ENCODE data around the gene BYSL.
A peak's percentile ranks its signal among the peaks of the same experiment; 100 is the strongest.

The BYSL gene

DNA sequence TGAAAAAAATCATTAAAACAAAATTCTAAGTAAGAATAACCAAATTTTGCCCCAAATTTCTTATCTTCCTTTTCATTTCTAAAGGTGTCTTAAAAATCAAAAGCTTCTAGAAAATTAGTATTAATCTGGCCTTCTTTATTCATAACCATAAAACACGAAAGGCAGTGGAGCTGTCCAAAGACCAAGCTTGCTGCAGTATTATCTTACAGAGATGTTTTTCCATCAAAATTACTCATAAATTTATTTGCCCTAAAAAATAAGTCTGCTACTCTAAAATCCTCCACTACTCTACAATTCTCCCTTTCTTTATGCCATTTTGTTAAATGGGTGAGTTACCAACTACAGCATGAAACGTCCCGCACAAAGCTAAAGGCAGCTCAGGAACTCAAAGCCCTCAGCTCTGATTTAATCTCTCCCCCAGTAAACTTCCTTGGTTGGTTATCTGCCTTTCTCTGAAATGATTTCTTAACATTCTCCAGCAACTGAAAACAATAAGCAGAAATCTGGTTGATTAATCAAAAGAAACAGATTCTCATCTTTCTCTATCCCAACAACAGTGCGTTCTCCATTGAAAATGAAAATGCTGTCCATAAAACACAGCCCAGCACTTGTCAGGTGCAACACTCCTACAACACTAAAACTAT is 28.3 kb upstream of the BYSL start:
- Histone ChIP-seq H3K9me3 (replicated peaks in 1 of 2; ENCODE audit: control insufficient read depth in 2 of 2, insufficient read depth in 1 of 2, low read depth in 1 of 2, low read length in 2 of 2) (no peaks in the 10 kb centered on the region), H3K18ac (ENCODE audit: low read length) (no peak overlapping the region), H3K4me3 (ENCODE audit: low read length in 2 of 2) (peak overlapping the region; percentile 39 to 55), H3K36me3 (replicated peaks in 1 of 2; ENCODE audit: control insufficient read depth in 2 of 2, insufficient read depth in 2 of 2, low read length in 2 of 2) (peaks cover 1 to 19% of the 10 kb centered on the region in 2 donors), H2BK5ac (ENCODE audit: low read length) (no peak overlapping the region), H3K9ac (ENCODE audit: low read depth, low read length, poor library complexity) (no peak overlapping the region), H3K23ac (ENCODE audit: low read depth, low read length, poor library complexity) (no peak overlapping the region), H4K8ac (ENCODE audit: low read depth, low read length) (no peak overlapping the region), H3K27ac (replicated peaks; ENCODE audit: low read length) (no peak overlapping the region), H3K14ac (ENCODE audit: low read length) (no peak overlapping the region), H2AK5ac (ENCODE audit: low read depth, low read length) (no peak overlapping the region), H3K79me1 (ENCODE audit: low read depth, low read length) (no peaks in the 10 kb centered on the region), H2BK12ac (ENCODE audit: low read length) (no peak overlapping the region), H3K4me1 (ENCODE audit: control insufficient read depth in 2 of 2, insufficient read depth in 1 of 2, low read depth in 1 of 2, low read length in 2 of 2) (peaks cover 0 to 11% of the 10 kb centered on the region in 2 donors), H2BK15ac (ENCODE audit: low read length) (no peak overlapping the region), H2AFZ (ENCODE audit: low read length) (peak overlapping the region; percentile 37), H3K4me2 (ENCODE audit: insufficient read depth, low read length, poor library complexity, severe bottlenecking) (peak overlapping the region; percentile 79), H3K27me3 (ENCODE audit: control insufficient read depth in 3 of 3, insufficient read depth in 3 of 3, low read depth in 1 of 3, low read length in 3 of 3) (no peaks in the 10 kb centered on the region), H4K91ac (ENCODE audit: low read depth, low read length, poor library complexity) (no peak overlapping the region), H3K4ac (ENCODE audit: low read length) (no peak overlapping the region), H2BK120ac (ENCODE audit: low read depth, low read length) (no peak overlapping the region)
- no peak for DNase-seq (ENCODE audit: low spot score)
- WGBS, 2 donors (ENCODE audit: extremely low coverage in 2 of 2, insufficient read length in 2 of 2, insufficient replicate concordance in 1 of 2): no CpG with 5 or more reads among the region's 4 CpGs

DNA sequence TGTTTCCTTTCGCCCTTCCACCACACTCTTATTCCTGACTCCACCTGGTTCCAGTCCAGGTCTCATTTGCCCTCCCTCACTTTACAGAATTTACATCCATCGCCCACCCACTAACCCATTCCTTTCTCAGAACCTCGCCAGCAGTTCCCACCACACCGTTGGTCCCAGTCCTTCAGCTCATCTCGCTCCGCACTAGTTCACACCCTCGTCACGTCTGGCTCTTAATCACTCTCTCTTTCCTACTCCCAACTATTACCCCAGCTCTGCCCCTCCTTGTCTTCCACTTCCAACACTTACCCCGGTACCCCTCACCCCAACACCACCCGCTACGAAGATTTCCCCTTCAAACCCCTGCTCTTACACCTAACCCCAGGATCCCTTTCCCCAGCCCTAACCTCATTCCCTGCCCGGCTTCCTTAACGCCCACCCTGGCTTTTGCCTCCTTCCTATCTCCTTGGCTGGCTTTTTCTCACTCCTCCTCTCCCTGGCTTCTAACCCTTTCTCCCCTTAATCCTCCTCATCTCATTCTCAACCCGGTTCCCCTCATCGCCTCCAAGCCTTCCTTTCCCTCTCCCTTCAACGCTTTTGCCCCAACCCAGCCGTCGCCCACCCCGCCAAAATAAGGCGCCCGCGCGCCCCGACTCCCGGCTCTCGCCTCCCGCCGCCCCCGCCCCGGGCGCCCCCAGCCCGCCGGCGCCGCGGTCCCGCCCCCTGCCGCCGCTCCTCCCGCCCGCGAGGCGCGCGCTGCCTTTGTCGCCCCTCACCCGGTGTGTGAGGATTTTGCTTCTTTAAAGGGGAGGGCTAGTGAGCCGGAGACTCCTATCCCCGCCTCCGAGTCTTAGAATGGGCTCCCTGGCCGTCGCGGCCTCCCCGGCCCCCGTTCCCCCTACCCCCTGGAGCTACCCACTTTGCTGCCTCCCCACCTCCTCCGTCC is 26.7 kb upstream of the BYSL start:
- peak overlapping the region; percentile 74 for H3K9ac ChIP-seq (ENCODE audit: low read depth, low read length, poor library complexity)
- WGBS, 2 donors (ENCODE audit: extremely low coverage in 2 of 2, insufficient read length in 2 of 2, insufficient replicate concordance in 1 of 2): no CpG with 5 or more reads among the region's 56 CpGs

DNA sequence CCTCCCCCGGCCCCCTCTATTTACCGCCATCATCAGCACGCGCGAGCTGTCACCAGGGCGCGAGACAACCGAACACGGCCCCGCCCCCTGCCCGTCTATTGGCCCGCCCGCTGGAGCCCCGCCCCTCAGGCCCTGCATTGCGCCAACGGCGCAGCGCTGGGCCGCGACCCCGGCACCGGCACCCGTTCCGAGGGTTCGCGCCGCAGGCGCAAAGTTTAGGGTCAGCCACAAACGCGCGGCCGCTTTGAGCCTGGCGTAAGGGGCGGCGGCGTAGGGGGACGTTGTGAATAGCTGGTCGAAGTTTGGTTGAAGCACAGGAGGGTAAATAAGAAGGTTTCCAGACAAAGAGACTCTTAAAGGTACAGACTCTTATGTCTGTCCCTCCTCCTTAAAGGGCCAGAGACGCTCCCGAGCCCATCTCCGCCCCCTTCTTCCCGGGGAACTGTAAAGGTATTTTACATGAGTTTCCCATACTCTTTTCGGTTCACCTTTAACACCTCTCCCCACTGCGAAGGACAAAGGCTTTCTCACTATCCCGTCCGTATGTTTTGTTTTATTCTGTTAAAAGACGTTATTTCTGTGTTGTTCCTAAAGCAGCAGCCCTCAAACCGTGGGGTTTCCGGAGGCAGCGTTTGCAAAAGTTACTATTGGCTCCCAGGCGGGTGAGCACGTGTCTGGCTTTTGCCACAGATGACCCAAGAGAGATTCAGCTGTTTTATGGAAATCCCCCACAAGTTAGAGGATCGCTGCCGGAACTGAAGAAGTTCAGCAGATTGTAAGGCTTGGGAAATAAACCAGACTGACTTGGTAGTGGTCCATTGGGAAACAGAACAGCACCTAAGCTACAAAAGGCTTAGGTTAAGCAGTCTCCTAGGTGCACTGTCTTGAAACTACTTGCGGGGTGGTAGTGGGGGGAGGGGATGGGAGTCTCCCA is 25.7 kb upstream of the BYSL start, which contains the start of gene USP49:
Gene USP49 (minus strand): TSS at position 76 of the 934 bp plus-strand sequence. CDS start 88,392 bp downstream, outside the sequence.
- no peak within 1 kb of the TSS for H2BK15ac ChIP-seq (ENCODE audit: low read length)
- peak within 1 kb of the TSS; percentile 79 for H3K4me2 ChIP-seq (ENCODE audit: insufficient read depth, low read length, poor library complexity, severe bottlenecking)
- H3K27me3 ChIP-seq (ENCODE audit: control insufficient read depth in 3 of 3, insufficient read depth in 3 of 3, low read depth in 1 of 3, low read length in 3 of 3): no peaks in the 10 kb centered on the region
- peaks cover 0 to 11% of the 10 kb centered on the region in 2 donors for H3K4me1 ChIP-seq (ENCODE audit: control insufficient read depth in 2 of 2, insufficient read depth in 1 of 2, low read depth in 1 of 2, low read length in 2 of 2)
- H3K79me1 ChIP-seq (ENCODE audit: low read depth, low read length): no peaks in the 10 kb centered on the region
- H3K27ac ChIP-seq (replicated peaks; ENCODE audit: low read length): peak within 1 kb of the TSS; percentile 98
- H2AK5ac ChIP-seq (ENCODE audit: low read depth, low read length): no peak within 1 kb of the TSS
- no peak within 1 kb of the TSS for H4K8ac ChIP-seq (ENCODE audit: low read depth, low read length)
- H4K91ac ChIP-seq (ENCODE audit: low read depth, low read length, poor library complexity): no peak within 1 kb of the TSS
- H2BK120ac ChIP-seq (ENCODE audit: low read depth, low read length): no peak within 1 kb of the TSS
- H3K9me3 ChIP-seq (replicated peaks in 1 of 2; ENCODE audit: control insufficient read depth in 2 of 2, insufficient read depth in 1 of 2, low read depth in 1 of 2, low read length in 2 of 2): no peaks in the 10 kb centered on the region
- H3K14ac ChIP-seq (ENCODE audit: low read length): no peak within 1 kb of the TSS
- no CpG with 5 or more reads among the region's 55 CpGs for WGBS, 2 donors (ENCODE audit: extremely low coverage in 2 of 2, insufficient read length in 2 of 2, insufficient replicate concordance in 1 of 2)
- H3K9ac ChIP-seq (ENCODE audit: low read depth, low read length, poor library complexity): peak within 1 kb of the TSS; percentile 74
- peaks cover 2 to 16% of the 10 kb centered on the region in 2 donors for H3K36me3 ChIP-seq (replicated peaks in 1 of 2; ENCODE audit: control insufficient read depth in 2 of 2, insufficient read depth in 2 of 2, low read length in 2 of 2)
- H3K18ac ChIP-seq (ENCODE audit: low read length): peak within 1 kb of the TSS; percentile 76
- H2BK12ac ChIP-seq (ENCODE audit: low read length): no peak within 1 kb of the TSS
- peak; percentile 95 for DNase-seq (ENCODE audit: low spot score)
- H2BK5ac ChIP-seq (ENCODE audit: low read length): peak within 1 kb of the TSS; percentile 67
- H2AFZ ChIP-seq (ENCODE audit: low read length): peak within 1 kb of the TSS; percentile 83
- no peak within 1 kb of the TSS for H3K4ac ChIP-seq (ENCODE audit: low read length)
- peak within 1 kb of the TSS; percentile 55 to 91 for H3K4me3 ChIP-seq (ENCODE audit: low read length in 2 of 2)
- H3K23ac ChIP-seq (ENCODE audit: low read depth, low read length, poor library complexity): no peak within 1 kb of the TSS

More for the DNA sequence above, 26.7 kb upstream of the BYSL start:
- no peak overlapping the region for H2BK12ac ChIP-seq (ENCODE audit: low read length)
- H2BK5ac ChIP-seq (ENCODE audit: low read length): peak overlapping the region; percentile 67
- no peak overlapping the region for H2BK120ac ChIP-seq (ENCODE audit: low read depth, low read length)
- no peak overlapping the region for H4K91ac ChIP-seq (ENCODE audit: low read depth, low read length, poor library complexity)
- H3K4me1 ChIP-seq (ENCODE audit: control insufficient read depth in 2 of 2, insufficient read depth in 1 of 2, low read depth in 1 of 2, low read length in 2 of 2): peaks cover 0 to 11% of the 10 kb centered on the region in 2 donors
- peak overlapping the region; percentile 55 to 91 for H3K4me3 ChIP-seq (ENCODE audit: low read length in 2 of 2)
- H2AK5ac ChIP-seq (ENCODE audit: low read depth, low read length): no peak overlapping the region
- H3K27me3 ChIP-seq (ENCODE audit: control insufficient read depth in 3 of 3, insufficient read depth in 3 of 3, low read depth in 1 of 3, low read length in 3 of 3): no peaks in the 10 kb centered on the region
- H2BK15ac ChIP-seq (ENCODE audit: low read length): no peak overlapping the region
- no peak for DNase-seq (ENCODE audit: low spot score)
- peaks cover 0 to 16% of the 10 kb centered on the region in 2 donors for H3K36me3 ChIP-seq (replicated peaks in 1 of 2; ENCODE audit: control insufficient read depth in 2 of 2, insufficient read depth in 2 of 2, low read length in 2 of 2)
- H3K79me1 ChIP-seq (ENCODE audit: low read depth, low read length): no peaks in the 10 kb centered on the region
- peak overlapping the region; percentile 98 for H3K27ac ChIP-seq (replicated peaks; ENCODE audit: low read length)
- no peak overlapping the region for H4K8ac ChIP-seq (ENCODE audit: low read depth, low read length)
- no peak overlapping the region for H3K4ac ChIP-seq (ENCODE audit: low read length)
- peak overlapping the region; percentile 83 for H2AFZ ChIP-seq (ENCODE audit: low read length)
- H3K4me2 ChIP-seq (ENCODE audit: insufficient read depth, low read length, poor library complexity, severe bottlenecking): peak overlapping the region; percentile 79
- H3K9me3 ChIP-seq (replicated peaks in 1 of 2; ENCODE audit: control insufficient read depth in 2 of 2, insufficient read depth in 1 of 2, low read depth in 1 of 2, low read length in 2 of 2): no peaks in the 10 kb centered on the region
- H3K23ac ChIP-seq (ENCODE audit: low read depth, low read length, poor library complexity): no peak overlapping the region
- H3K18ac ChIP-seq (ENCODE audit: low read length): peak overlapping the region; percentile 76
- no peak overlapping the region for H3K14ac ChIP-seq (ENCODE audit: low read length)
